Measurements from ENCODE around the gene VPS72.

The VPS72 gene

GRCh38 chr1:151165281-151165737 lies 24.7 kb downstream of the VPS72 start:
- DNase-seq (ENCODE audit: low read depth): peak; percentile 58
- no peak for TF ChIP-seq POLR2A (IDR thresholded peaks at IDR 0.05; ENCODE audit: extremely low read depth, insufficient read length)
- TF ChIP-seq, protein P1, sequence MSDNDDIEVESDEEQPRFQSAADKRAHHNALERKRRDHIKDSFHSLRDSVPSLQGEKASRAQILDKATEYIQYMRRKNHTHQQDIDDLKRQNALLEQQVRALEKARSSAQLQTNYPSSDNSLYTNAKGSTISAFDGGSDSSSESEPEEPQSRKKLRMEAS (IDR thresholded peaks at IDR 0.05; ENCODE audit: low read depth, low read length): no peak
- TF ChIP-seq CTCF (IDR thresholded peaks at IDR 0.05; ENCODE audit: low read depth, low read length): no peak
- 0 out of 2 replicates have a peak, but pooled peaks have one; percentile 0 for TF ChIP-seq MYC (IDR thresholded peaks at IDR 0.05; ENCODE audit: low read depth, low read length)
- peak overlapping the region; percentile 100 for H3K4me3 ChIP-seq (ENCODE audit: low read depth, low read length)

DNA sequence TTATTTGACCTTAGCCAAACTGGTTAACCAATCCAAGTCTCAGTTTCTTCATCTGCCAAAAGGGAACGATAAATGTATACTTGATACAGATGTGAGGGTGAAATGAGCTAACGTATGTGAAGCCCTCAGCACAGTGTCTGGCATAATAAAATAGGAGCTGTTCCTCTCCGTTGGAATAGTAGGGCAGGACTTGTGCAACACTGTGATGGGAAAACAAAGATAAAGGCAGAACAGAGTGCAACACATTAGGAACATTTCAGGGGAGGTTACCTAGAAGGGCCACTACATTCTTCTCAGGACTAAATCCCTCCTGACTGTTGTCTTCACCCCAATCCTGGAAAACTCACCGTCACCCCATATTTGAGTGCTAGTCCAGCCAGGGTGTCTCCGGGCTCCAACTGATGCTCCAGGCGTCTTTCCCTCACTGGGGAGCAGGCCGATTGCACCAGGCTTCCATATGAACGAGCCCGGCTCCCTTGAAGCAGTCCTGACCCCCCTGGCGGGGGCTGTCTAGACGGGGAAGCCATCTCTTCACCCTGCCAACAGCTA lies 25.2 kb downstream of the VPS72 start:
- DNase-seq (ENCODE audit: low read depth): no peak
- peak overlapping the region; percentile 100 for H3K4me3 ChIP-seq (ENCODE audit: low read depth, low read length)
- TF ChIP-seq MYC (IDR thresholded peaks at IDR 0.05; ENCODE audit: low read depth, low read length): no peak
- TF ChIP-seq CTCF (IDR thresholded peaks at IDR 0.05; ENCODE audit: low read depth, low read length): no peak
- no peak for TF ChIP-seq POLR2A (IDR thresholded peaks at IDR 0.05; ENCODE audit: extremely low read depth, insufficient read length)
- TF ChIP-seq, protein P1 (IDR thresholded peaks at IDR 0.05; ENCODE audit: low read depth, low read length): no peak

- TF ChIP-seq POLR2A (IDR thresholded peaks at IDR 0.05; ENCODE audit: extremely low read depth, insufficient read length) (no peak), MYC (IDR thresholded peaks at IDR 0.05; ENCODE audit: low read depth, low read length) (no peak), CTCF (IDR thresholded peaks at IDR 0.05; ENCODE audit: low read depth, low read length) (no peak)
- TF ChIP-seq, protein P1 (IDR thresholded peaks at IDR 0.05; ENCODE audit: low read depth, low read length): no peak
- peak; percentile 77 for DNase-seq (ENCODE audit: low read depth)
- H3K4me3 ChIP-seq (ENCODE audit: low read depth, low read length): peak overlapping the region; percentile 43
Measured at GRCh38 chr1:151159373-151159772, 30.6 kb downstream of the VPS72 start.

GRCh38 chr1:151158751-151159251 lies 31.2 kb downstream of the VPS72 start:
- no peak for TF ChIP-seq CTCF (IDR thresholded peaks at IDR 0.05; ENCODE audit: low read depth, low read length)
- no peak for TF ChIP-seq POLR2A (IDR thresholded peaks at IDR 0.05; ENCODE audit: extremely low read depth, insufficient read length)
- no peak for TF ChIP-seq MYC (IDR thresholded peaks at IDR 0.05; ENCODE audit: low read depth, low read length)
- TF ChIP-seq, protein P1 (IDR thresholded peaks at IDR 0.05; ENCODE audit: low read depth, low read length): no peak
- peak overlapping the region; percentile 43 for H3K4me3 ChIP-seq (ENCODE audit: low read depth, low read length)
- DNase-seq (ENCODE audit: low read depth): peak; percentile 66

DNA sequence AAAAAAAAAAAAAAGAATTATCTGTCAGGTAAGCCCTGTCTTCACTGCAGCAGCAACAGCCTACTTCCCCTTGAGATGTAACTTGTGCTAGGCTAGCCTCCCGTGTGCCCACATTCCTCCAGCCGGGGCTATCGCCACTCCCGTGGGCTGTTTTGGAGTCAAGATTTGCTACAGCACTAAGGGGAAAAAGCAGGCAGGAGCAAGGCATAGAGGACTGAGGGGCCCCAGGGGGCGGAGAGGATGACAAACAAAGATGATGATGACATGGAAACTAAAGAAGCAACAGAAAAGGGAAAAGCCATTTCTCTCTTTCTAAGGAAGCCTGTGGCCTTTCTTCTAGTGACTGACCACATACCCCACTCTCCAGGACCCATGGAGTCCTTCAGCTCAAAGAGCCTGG lies 31.7 kb downstream of the VPS72 start:
- DNase-seq (ENCODE audit: low read depth): peak; percentile 64
- no peak for TF ChIP-seq POLR2A (IDR thresholded peaks at IDR 0.05; ENCODE audit: extremely low read depth, insufficient read length)
- TF ChIP-seq, protein P1 (IDR thresholded peaks at IDR 0.05; ENCODE audit: low read depth, low read length): no peak
- no peak for TF ChIP-seq CTCF (IDR thresholded peaks at IDR 0.05; ENCODE audit: low read depth, low read length)
- no peak for TF ChIP-seq MYC (IDR thresholded peaks at IDR 0.05; ENCODE audit: low read depth, low read length)
- H3K4me3 ChIP-seq (ENCODE audit: low read depth, low read length): peak overlapping the region; percentile 43

Measured in NB4 (cell line).